Type B pancreatic cell (in vitro differentiated cells): Measurements from ENCODE around the gene CD300A. TPM values are rescaled to one million over a fixed set of nuclear protein-coding genes. Genes with fewer than 3 reads are reported as not detected.

Experiments used
- DNase-seq: peaks from one replicate; pipeline ENCODE4 v3.0.0; 2021; ENCODE audit warnings: mixed read lengths; ENCODE audit not compliant: unreplicated experiment; ENCODE audit errors: extremely low spot score
- H3K27ac Mint-ChIP-seq: 2 replicates; pipeline ENCODE4 v1.8.0; 2021; ENCODE audit warnings: mild to moderate bottlenecking, mixed read lengths
- H3K27me3 Mint-ChIP-seq: 2 replicates; pipeline ENCODE4 v1.8.0; 2021; ENCODE audit warnings: mixed read lengths
- H3K36me3 Mint-ChIP-seq: 2 replicates; pipeline ENCODE4 v1.8.0; 2021; ENCODE audit warnings: mixed read lengths
- H3K4me1 Mint-ChIP-seq: one replicate; pipeline ENCODE4 v1.8.0; 2021; ENCODE audit warnings: mixed read lengths; ENCODE audit not compliant: unreplicated experiment
- H3K4me3 Mint-ChIP-seq: 2 replicates; pipeline ENCODE4 v1.8.0; 2021; ENCODE audit warnings: mild to moderate bottlenecking, mixed read lengths
- H3K9me3 Mint-ChIP-seq: 2 replicates; pipeline ENCODE4 v1.8.0; 2021; ENCODE audit warnings: mixed read lengths
- total RNA-seq: library from RNA; stranded (reverse); gene quantifications from 2 replicates; pipeline ENCODE4 v1.2.1, GENCODE V29; 2021; ENCODE audit warnings: low replicate concordance
- TF ChIP-seq, protein P1 (sequence below): fragments of 200-600 bp; sonication (generic); conservative IDR thresholded peaks from 2 replicates; pipeline ENCODE4 v1.5.0; 2021; ENCODE audit warnings: antibody characterized with exemption, mild to moderate bottlenecking

The CD300A gene
- total RNA-seq, 1 donor from 2014 or later: 0.43 TPM

DNA sequence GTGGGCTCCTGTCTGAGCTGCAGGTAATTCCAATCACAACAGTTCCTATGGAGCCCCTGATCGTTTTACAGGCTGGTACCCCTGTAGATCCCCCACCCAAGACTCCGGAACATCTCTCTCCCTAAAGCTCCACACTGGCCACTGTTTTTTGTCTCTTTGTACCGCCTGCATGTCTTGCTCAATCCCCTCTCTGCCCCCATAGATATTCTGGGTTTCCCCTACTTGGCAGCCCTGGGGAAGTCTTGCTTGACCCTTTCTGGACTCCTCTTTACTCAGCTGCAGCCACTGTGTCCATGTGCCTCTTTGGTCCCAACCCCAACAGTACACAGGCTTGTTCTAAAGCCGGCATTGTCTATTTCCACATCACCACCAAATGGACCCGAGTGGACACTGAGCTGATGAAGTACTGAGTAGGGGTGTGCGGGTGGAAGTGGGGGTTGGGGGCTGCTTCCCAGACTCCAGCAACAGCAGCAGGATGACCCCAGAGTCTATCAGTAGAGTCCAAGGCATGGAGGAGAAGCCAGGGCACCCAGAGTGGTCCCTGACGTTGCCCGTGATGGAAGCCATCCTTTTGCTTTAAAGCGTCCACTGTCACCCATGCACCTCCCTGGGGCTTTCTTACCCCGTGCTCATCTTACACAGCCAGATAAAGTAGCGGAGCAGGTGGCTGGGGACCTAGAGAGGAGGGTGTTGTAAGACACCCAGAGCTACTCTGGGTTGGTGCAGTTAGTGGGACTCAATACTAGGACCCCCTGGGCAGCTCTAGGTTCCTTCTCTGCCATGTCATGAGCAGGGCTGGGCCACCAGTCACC lies 58.4 kb downstream of the CD300A start:
- Mint-ChIP-seq H3K27ac (no peak overlapping the region), H3K36me3 (no peaks in the 10 kb centered on the region), H3K27me3 (peaks cover 47% of the 10 kb centered on the region), H3K9me3 (no peaks in the 10 kb centered on the region), H3K4me3 (no peak overlapping the region), H3K4me1 (no peaks in the 10 kb centered on the region)
- DNase-seq: peak; percentile 49
- TF ChIP-seq, protein P1, sequence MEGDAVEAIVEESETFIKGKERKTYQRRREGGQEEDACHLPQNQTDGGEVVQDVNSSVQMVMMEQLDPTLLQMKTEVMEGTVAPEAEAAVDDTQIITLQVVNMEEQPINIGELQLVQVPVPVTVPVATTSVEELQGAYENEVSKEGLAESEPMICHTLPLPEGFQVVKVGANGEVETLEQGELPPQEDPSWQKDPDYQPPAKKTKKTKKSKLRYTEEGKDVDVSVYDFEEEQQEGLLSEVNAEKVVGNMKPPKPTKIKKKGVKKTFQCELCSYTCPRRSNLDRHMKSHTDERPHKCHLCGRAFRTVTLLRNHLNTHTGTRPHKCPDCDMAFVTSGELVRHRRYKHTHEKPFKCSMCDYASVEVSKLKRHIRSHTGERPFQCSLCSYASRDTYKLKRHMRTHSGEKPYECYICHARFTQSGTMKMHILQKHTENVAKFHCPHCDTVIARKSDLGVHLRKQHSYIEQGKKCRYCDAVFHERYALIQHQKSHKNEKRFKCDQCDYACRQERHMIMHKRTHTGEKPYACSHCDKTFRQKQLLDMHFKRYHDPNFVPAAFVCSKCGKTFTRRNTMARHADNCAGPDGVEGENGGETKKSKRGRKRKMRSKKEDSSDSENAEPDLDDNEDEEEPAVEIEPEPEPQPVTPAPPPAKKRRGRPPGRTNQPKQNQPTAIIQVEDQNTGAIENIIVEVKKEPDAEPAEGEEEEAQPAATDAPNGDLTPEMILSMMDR: no peak

- no peak for DNase-seq
- H3K27me3 Mint-ChIP-seq: peaks cover 50% of the 10 kb centered on the region
- TF ChIP-seq, protein P1: no peak
- H3K27ac Mint-ChIP-seq: no peak overlapping the region
- no peaks in the 10 kb centered on the region for H3K9me3 Mint-ChIP-seq
- H3K4me3 Mint-ChIP-seq: no peak overlapping the region
- H3K4me1 Mint-ChIP-seq: no peaks in the 10 kb centered on the region
- H3K36me3 Mint-ChIP-seq: no peaks in the 10 kb centered on the region
Measured at GRCh38 chr17:74525465-74525725, 59.0 kb downstream of the CD300A start.

DNA sequence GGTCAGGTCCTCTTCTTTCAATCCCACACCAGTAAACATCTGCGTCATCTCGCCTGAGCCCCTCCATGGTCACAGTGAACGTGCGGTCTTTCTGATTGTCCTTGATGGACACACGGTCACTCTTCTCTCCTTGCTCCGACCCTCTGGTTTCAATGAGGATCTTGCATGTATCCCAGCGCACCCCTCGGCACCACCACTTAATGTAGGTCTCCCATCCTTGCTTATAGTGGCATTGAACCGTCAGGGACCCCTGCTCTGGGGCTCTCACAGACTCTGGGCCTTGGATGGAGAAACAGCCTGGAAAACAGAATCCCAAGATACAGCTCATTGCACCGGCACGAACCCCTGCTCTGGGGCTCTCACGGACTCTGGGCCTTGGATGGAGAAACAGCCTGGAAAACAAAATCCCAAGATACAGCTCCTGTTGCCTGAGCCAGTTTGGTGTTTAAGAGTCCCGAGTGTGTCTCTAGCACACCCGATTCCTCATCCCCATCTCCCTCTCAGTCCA lies 59.4 kb downstream of the CD300A start:
- Mint-ChIP-seq H3K9me3 (no peaks in the 10 kb centered on the region), H3K27ac (no peak overlapping the region), H3K4me1 (no peaks in the 10 kb centered on the region), H3K4me3 (no peak overlapping the region), H3K27me3 (peaks cover 53% of the 10 kb centered on the region), H3K36me3 (no peaks in the 10 kb centered on the region)
- TF ChIP-seq, protein P1: no peak
- peak; percentile 51 for DNase-seq

DNA sequence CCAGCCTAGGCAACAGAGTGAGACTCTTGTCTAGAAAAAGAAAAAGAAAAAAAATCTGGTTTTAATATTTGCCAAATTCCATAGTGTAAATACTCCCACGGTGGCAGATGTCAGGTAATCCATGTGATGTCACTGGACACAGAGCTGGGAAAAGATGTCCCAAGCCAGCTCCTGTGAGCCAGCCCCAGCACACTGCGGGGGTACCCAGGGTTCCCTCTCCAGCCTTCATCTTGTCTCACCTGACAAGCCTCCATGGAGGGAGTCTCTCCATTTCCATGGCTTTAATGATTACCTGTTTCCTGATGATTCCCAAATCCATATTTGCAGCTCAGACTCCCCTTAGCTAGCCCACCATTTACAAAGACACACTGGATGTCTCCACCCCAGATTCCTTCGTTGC lies 60.2 kb downstream of the CD300A start:
- H3K9me3 Mint-ChIP-seq: no peaks in the 10 kb centered on the region
- peak; percentile 16 for DNase-seq
- H3K4me1 Mint-ChIP-seq: no peaks in the 10 kb centered on the region
- no peak overlapping the region for H3K27ac Mint-ChIP-seq
- peaks cover 54% of the 10 kb centered on the region for H3K27me3 Mint-ChIP-seq
- TF ChIP-seq, protein P1: no peak
- no peaks in the 10 kb centered on the region for H3K36me3 Mint-ChIP-seq
- no peak overlapping the region for H3K4me3 Mint-ChIP-seq

- H3K9me3 Mint-ChIP-seq: no peaks in the 10 kb centered on the region
- H3K4me3 Mint-ChIP-seq: no peak overlapping the region
- DNase-seq: peak; percentile 32
- TF ChIP-seq, protein P1: no peak
- H3K27ac Mint-ChIP-seq: no peak overlapping the region
- no peaks in the 10 kb centered on the region for H3K4me1 Mint-ChIP-seq
- H3K36me3 Mint-ChIP-seq: no peaks in the 10 kb centered on the region
- peaks cover 54% of the 10 kb centered on the region for H3K27me3 Mint-ChIP-seq
Measured at GRCh38 chr17:74527081-74527480, 60.6 kb downstream of the CD300A start.
